ENCODE results near the gene XPNPEP2. TPM values are rescaled to one million over a fixed set of nuclear protein-coding genes. Genes with fewer than 3 reads are reported as not detected.

Gene XPNPEP2, protein sequence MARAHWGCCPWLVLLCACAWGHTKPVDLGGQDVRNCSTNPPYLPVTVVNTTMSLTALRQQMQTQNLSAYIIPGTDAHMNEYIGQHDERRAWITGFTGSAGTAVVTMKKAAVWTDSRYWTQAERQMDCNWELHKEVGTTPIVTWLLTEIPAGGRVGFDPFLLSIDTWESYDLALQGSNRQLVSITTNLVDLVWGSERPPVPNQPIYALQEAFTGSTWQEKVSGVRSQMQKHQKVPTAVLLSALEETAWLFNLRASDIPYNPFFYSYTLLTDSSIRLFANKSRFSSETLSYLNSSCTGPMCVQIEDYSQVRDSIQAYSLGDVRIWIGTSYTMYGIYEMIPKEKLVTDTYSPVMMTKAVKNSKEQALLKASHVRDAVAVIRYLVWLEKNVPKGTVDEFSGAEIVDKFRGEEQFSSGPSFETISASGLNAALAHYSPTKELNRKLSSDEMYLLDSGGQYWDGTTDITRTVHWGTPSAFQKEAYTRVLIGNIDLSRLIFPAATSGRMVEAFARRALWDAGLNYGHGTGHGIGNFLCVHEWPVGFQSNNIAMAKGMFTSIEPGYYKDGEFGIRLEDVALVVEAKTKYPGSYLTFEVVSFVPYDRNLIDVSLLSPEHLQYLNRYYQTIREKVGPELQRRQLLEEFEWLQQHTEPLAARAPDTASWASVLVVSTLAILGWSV
- 10 to 100 TPM in 1 of 3 donors, 1 to 10 TPM in 1, under 1 TPM in 1; 0.44 to 12.8 (median 3.9) TPM for total RNA-seq

DNA sequence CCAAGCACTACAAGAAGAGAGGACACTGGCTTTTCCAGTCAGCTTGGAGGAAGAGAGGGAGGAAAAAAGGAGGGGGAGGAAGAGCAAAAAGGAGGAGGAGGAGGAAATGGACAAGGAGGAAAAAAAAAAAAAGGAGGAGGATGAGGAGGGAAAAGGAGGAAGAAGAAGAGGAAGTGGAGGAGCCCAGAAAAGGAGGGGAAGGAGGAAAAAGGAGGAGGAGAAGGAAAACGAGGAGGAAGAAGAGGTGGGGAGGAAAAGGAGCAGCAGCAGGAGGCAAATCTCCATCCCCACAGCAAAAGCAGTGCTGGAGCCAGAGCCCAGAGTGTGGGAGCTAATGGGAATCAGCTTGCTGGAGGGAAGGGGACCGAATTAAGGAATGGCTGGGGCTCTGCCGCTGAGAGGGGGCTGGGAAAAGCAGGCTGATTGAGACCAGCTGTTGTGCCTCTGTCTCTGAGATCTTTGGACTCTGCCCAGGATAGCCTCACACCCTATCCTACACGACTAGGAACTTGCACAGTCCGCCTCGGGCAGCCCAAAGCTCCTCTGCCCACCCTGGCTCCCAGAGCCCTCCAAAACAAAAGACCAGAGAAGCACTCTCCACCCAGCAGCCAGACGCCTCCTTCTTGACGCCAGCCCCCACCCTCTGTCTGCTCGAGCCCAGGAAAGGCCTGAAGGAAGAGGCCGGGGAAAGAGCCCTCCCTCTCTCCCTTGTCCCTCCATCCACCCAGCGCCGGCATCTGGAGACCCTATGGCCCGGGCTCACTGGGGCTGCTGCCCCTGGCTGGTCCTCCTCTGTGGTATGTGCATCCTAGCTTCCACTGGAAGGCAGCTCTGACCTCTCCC is at the start of gene XPNPEP2:
Gene XPNPEP2, plus strand, starts transcription at position 514 of the 843 bp plus-strand sequence. Its CDS starts 235 bp downstream, at position 749.
- Histone ChIP-seq H3K36me3 (no peaks in the 10 kb centered on the region), H3K4me3 (peak within 1 kb of the TSS in 1 of 3 donors; percentile 15), H3K27me3 (peaks cover 0 to 38% of the 10 kb centered on the region in 2 donors), H3K4me1 (no peaks in the 10 kb centered on the region), H3K27ac (peak within 1 kb of the TSS in 1 of 2 donors; percentile 52), H3K9me3 (no peaks in the 10 kb centered on the region)
- no peak for TF ChIP-seq POLR2A (IDR thresholded peaks at IDR 0.05)
- no peak for TF ChIP-seq CTCF (IDR thresholded peaks at IDR 0.05)
- no peak for TF ChIP-seq POLR2AphosphoS5 (IDR thresholded peaks at IDR 0.05)
- DNase-seq (ENCODE audit: low spot score in 2 of 2), result no peak
- intact Hi-C loops (cut with DNase I; ENCODE audit: low total_unique reads), result no loop called here

DNA sequence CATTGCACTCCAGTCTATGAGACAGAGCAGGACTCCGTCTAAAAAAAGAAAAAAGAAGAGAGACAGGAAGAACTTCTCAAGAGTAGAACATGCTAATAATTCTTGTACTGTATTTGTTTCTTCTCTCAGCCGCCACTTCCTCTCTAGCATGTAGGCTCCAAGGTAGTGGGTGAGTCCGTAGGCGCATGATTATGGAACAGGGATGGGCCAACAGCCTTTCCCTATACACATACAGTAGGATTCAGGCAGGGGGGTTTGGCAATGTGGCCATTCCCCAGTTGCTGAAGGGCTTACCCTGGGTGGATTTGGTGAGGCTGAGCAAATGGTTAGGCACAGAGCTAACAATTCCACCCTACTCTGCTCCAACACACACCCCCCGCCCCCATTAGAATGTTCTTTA is 49.0 kb upstream of the XPNPEP2 start:
- intact Hi-C loops (cut with DNase I; ENCODE audit: low total_unique reads), result no loop called here
- Histone ChIP-seq H3K4me1 (no peaks in the 10 kb centered on the region), H3K9me3 (no peaks in the 10 kb centered on the region), H3K27me3 (peaks cover 0 to 30% of the 10 kb centered on the region in 2 donors), H3K27ac (peak overlapping the region in 1 of 2 donors; percentile 38), H3K36me3 (no peaks in the 10 kb centered on the region), H3K4me3 (no peak overlapping the region)
- TF ChIP-seq CTCF (IDR thresholded peaks at IDR 0.05), result no peak
- TF ChIP-seq POLR2A (IDR thresholded peaks at IDR 0.05), result no peak
- no peak for DNase-seq (ENCODE audit: low spot score in 2 of 2)

GRCh38 chrX:129690435-129690834 is 48.3 kb upstream of the XPNPEP2 start:
- Histone ChIP-seq H3K27ac (no peak overlapping the region), H3K36me3 (no peaks in the 10 kb centered on the region)
- no peak for DNase-seq (ENCODE audit: low spot score in 2 of 2)

GRCh38 chrX:129693354-129693753 is 45.4 kb upstream of the XPNPEP2 start:
- Histone ChIP-seq H3K4me3 (no peak overlapping the region), H3K27me3 (peaks cover 0 to 48% of the 10 kb centered on the region in 2 donors), H3K27ac (no peak overlapping the region), H3K9me3 (no peaks in the 10 kb centered on the region), H3K4me1 (no peaks in the 10 kb centered on the region), H3K36me3 (no peaks in the 10 kb centered on the region)
- DNase-seq (ENCODE audit: low spot score in 2 of 2), result no peak
- intact Hi-C loops (cut with DNase I; ENCODE audit: low total_unique reads), result no loop called here
- TF ChIP-seq CTCF (IDR thresholded peaks at IDR 0.05), result no peak
- TF ChIP-seq POLR2AphosphoS5 (IDR thresholded peaks at IDR 0.05), result no peak
- TF ChIP-seq POLR2A (IDR thresholded peaks at IDR 0.05), result no peak

More at GRCh38 chrX:129690435-129690834, 48.3 kb upstream of the XPNPEP2 start:
- Histone ChIP-seq H3K27me3 (peaks cover 0 to 37% of the 10 kb centered on the region in 2 donors), H3K9me3 (no peaks in the 10 kb centered on the region), H3K4me1 (no peaks in the 10 kb centered on the region), H3K4me3 (no peak overlapping the region)
- intact Hi-C loops (cut with DNase I; ENCODE audit: low total_unique reads), result no loop called here
- TF ChIP-seq CTCF (IDR thresholded peaks at IDR 0.05), result no peak
- peak in 1 of 3 donors; percentile 13 for TF ChIP-seq POLR2AphosphoS5 (IDR thresholded peaks at IDR 0.05)

All from breast epithelium (tissue), 4 donors.